A673 (cell line): Measurements from ENCODE around the gene ANKRD11.

Experiments
- CTCF ChIP-seq: fragments of 300-800, 200-600 bp; sonication (generic); conservative IDR thresholded peaks from 2 replicates; pipeline ENCODE4 v1.5.1; 2017; ENCODE audit warnings: low read depth, mild to moderate bottlenecking, antibody characterized with exemption, low read length, moderate library complexity, mixed read lengths
- EZH2 ChIP-seq: fragments of 200-600 bp; sonication (generic); IDR thresholded peaks from 2 replicates; pipeline ENCODE4 v1.6.1; 2017; ENCODE audit warnings: borderline replicate concordance, low read depth, mild to moderate bottlenecking, mixed read lengths, antibody characterized with exemption, low read length; ENCODE audit not compliant: poor library complexity, severe bottlenecking

- TF ChIP-seq CTCF (no peak), EZH2 (no peak)
These were observed 132.0 kb downstream of the ANKRD11 start for GRCh38 chr16:89358030-89359005.
